ENCODE results near the gene LARGE1.

LARGE1 gene

DNA sequence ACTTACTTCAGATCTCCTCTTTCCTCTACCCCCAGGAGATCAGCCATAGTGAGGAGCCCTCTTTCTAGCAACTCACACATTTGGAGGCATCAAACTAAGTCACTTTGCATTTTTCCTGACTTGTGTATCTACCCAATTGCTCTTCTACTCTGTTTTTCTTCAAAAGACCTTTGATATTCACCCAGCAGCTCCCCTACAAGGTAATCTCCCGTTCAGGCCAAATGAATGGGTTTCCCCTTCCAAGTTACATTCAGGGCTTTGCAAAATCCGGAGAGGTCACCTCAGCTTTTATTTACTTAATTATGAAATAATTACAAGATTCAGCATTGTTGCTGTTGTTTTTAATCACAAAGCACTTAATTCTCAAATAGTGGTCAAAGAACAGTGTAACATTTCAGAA lies 6.1 kb downstream of the LARGE1 start:
- DNase-seq: no peak

DNA sequence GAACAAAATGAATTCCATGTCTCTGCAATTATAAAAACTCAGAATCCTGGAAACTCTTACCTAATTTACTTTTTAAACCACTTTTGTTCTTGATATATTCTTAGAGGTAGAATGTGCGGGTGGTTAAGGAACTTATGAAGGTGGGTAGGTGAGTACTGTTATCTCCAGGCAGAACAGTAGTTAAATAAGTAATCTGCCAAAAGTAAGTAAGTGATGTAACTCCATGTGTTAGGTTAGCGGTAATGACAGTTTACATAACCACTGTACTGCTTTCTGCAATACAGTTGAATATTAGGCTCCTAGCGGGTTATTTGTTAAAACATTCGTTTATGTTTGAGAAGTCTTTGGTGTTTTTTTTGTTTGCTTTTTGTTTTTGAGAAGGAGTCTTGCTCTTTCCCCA lies 7.1 kb downstream of the LARGE1 start:
- DNase-seq: no peak

GRCh38 chr22:33909911-33910310 lies 10.4 kb downstream of the LARGE1 start:
- DNase-seq: no peak

- DNase-seq: no peak
These were observed 11.2 kb downstream of the LARGE1 start for GRCh38 chr22:33909075-33909458.

- no peak for DNase-seq
These were observed 11.9 kb downstream of the LARGE1 start for GRCh38 chr22:33908171-33909074.

GRCh38 chr22:33906954-33907353 lies 13.3 kb downstream of the LARGE1 start:
- DNase-seq: no peak

GRCh38 chr22:33906475-33906874 lies 13.8 kb downstream of the LARGE1 start:
- no peak for DNase-seq

DNA sequence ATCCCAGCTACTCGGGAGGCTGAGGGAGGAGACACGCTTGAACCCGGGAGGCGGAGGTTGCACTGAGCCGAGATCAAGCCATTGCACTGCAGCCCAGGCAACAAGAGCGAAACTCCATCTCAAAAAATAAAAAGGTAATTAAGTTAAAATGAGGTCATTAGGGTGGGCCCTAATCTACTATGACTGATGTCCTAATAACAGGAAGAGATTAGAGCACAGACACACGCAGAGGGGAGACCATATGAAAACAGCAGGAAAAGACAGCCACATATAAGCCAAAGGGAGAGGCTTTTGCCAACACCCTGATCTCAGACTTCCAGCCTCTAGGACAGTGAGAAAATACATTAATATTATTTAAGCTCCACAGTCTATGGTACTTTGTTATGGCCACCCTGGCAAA lies 17.3 kb downstream of the LARGE1 start:
- no peak for DNase-seq

GRCh38 chr22:33902073-33902472 lies 18.2 kb downstream of the LARGE1 start:
- DNase-seq: no peak

DNA sequence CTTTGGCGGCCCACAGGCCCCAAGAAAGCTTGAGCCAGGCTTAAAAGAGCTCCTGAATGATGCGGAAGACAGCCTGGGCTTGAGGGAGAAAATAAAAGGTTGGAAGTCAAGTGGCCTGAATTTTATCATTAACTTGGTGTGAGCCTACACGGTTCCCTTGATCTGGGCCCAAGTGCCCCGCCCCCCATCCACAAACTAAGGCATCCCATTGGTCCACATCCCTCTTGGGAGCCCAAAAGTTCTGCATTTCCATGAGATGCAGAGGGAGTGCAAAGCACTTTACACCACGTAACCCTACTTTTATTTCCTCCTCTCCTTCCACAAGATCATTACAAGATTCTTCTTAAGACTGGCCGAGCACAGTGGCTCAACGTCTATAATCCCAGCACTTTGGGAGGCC lies 22.2 kb downstream of the LARGE1 start:
- no peak for DNase-seq

DNA sequence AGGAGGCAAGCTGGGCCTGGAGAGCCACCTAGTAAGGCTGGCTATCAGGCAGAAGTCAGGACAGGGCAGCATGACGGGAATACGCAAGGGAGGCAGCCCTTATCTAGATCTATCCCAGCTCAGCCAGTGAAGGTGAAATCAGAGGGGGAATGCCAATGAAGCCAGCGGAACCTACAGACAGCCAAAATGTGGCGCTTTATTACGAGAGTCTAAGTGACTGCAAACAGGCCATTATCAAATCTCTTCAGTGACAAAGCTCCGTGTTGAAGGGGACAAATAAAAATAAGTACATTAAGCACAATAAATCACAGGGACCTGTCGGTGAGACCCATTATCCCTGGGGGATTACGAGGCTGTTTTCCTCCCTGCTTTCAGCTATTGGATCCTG lies 22.8 kb downstream of the LARGE1 start:
- DNase-seq: no peak

- DNase-seq: no peak
These were observed 23.5 kb downstream of the LARGE1 start for GRCh38 chr22:33896575-33897447.

- no peak for DNase-seq
These were observed 24.1 kb downstream of the LARGE1 start for GRCh38 chr22:33896154-33896553.

- no peak for DNase-seq
These were observed 24.8 kb downstream of the LARGE1 start for GRCh38 chr22:33895444-33895843.

DNA sequence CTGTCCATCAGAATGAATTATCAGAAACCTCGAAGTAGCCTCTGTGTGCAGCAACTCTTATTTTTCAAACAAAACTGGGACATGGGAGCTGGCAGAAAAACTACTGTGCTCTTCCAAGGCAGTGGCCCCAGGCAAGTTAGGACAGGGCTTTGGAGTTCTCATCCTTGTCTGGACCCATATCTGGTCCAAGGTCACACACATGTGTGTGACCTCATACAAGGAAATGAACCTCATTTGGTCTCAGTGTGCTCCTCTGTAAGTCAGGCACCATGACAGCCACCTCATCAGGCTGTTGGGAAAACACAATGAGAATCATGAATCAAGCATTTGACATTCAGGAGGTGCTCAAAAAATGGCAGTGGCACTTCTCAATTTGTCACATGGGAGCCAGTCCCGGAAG lies 25.8 kb downstream of the LARGE1 start:
- DNase-seq: no peak

- DNase-seq: no peak
These were observed 26.2 kb downstream of the LARGE1 start for GRCh38 chr22:33894036-33894435.

DNA sequence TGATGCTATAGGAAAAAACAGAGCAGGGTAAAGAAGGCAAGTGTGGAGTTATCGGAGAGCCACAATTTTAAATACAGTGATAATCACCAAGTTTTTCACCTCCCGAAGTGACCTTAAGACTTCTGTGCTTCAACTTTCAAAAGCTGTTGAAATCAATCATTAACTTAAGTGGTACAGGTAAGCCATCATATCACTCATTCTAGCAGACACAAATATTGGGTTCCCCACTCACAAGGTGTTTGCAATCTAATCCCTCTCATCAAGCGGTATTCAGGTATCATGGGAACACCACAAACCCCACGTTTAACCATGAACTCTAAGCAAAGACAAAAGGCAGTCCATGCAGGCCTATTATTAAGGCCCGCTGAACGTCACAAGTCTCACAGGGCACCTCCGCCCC lies 26.8 kb downstream of the LARGE1 start:
- DNase-seq: no peak

DNA sequence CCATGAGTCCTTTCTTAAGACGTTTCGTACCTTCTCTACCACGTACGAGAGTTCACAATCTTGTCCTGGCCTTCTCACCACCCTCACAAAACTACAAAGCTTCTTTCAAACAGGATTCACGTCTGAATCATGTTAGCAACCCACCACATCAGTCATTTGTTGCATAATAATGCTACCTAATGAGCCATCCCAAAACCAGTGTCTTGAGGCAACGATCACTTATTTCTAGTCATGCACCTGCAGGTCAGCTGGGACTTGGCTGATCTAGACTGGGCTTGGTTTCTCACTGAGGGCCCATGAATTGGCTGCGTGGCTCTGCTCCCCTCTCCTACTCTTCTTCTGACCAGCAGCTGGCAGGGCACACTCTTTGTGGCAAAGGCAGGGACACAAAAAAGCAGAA lies 28.3 kb downstream of the LARGE1 start:
- no peak for DNase-seq

DNA sequence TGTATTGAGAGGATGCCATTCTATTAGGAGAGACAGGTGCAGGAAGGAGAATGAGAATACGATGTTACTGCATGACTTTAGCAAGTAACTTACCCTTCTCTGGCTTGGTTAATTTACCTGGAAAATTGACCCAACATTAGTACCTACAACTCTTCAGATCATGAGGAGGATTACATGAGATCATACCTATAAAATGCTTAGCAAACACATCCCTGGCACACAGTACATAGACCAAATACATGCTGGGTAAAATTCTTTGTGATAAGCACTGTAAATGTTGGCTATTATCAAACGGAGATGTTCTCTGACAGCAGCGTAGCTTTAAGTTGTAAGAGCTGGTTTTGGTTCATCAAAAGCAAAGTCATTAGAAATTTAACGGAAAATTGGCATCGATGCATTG lies 28.8 kb downstream of the LARGE1 start:
- DNase-seq: no peak

- DNase-seq: no peak
These were observed 30.5 kb downstream of the LARGE1 start for GRCh38 chr22:33889748-33890147.

DNA sequence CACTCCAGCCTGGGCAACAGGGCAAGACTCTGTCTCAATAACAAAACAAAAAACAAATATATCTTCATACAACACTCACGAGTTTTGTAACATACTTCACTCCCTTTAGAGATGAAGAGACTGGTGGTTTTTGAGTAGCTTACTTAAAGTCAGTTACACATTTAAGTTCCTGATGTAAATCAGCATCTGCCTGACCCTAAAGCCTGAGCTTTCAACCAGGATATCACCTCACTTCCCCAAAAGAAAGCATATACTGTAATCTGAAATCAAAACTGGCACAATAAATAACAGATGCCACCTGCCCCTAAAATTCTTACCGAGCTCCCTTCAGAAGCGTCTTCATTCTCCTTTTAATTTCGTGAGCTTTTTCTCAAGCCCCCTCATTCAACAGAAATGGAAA lies 31.5 kb downstream of the LARGE1 start:
- no peak for DNase-seq

GRCh38 chr22:33887173-33887572 lies 33.1 kb downstream of the LARGE1 start:
- no peak for DNase-seq

GRCh38 chr22:33886696-33887095 lies 33.6 kb downstream of the LARGE1 start:
- DNase-seq: no peak

Measured in nucleus accumbens (tissue), 56 donors.